NCI-H345 (cell line): ENCODE data around the gene KAT2A.
"Not testable (repeated sequence)": the region's sequence is repeated elsewhere in the genome, so short reads cannot be mapped to it uniquely, and the experiment has no call there.

ENCODE experiments used
- DNase-seq: peaks from one replicate; lab custom pipeline; 2025; lab: John Stamatoyannopoulos, UW

KAT2A gene

GRCh38 chr17:42120770-42121769 is at the start of gene KAT2A:
Gene KAT2A (minus strand): TSS chr17:42121367. CDS start chr17:42121304, 63 bp downstream.
- DNase-seq: peak; percentile 80

GRCh38 chr17:42169351-42169750 is 48.2 kb upstream of the KAT2A start:
- DNase-seq: no peak

- no peak for DNase-seq
Measured at GRCh38 chr17:42167807-42168206, 46.6 kb upstream of the KAT2A start.

- no peak for DNase-seq
Measured at GRCh38 chr17:42166196-42166763, 45.1 kb upstream of the KAT2A start.

- no peak for DNase-seq
Measured at GRCh38 chr17:42165751-42166150, 44.6 kb upstream of the KAT2A start.

GRCh38 chr17:42163696-42164407 is 42.7 kb upstream of the KAT2A start:
- DNase-seq: no peak

GRCh38 chr17:42163113-42163512 is 41.9 kb upstream of the KAT2A start:
- DNase-seq: no peak

GRCh38 chr17:42160531-42160910 is 39.4 kb upstream of the KAT2A start:
- no peak for DNase-seq

GRCh38 chr17:42159796-42160530 is 38.8 kb upstream of the KAT2A start:
- no peak for DNase-seq

- no peak for DNase-seq
Measured at GRCh38 chr17:42155614-42156045, 34.5 kb upstream of the KAT2A start.

- DNase-seq: no peak
Measured at GRCh38 chr17:42153919-42154742, 33.0 kb upstream of the KAT2A start.

- DNase-seq: no peak
Measured at GRCh38 chr17:42146911-42147607, 25.9 kb upstream of the KAT2A start.

- DNase-seq: not testable (repeated sequence)
Measured at GRCh38 chr17:42143138-42143537, 22.0 kb upstream of the KAT2A start.

GRCh38 chr17:42142371-42142896 is 21.3 kb upstream of the KAT2A start:
- no peak for DNase-seq

- no peak for DNase-seq
Measured at GRCh38 chr17:42141382-42141781, 20.2 kb upstream of the KAT2A start.

- not testable (repeated sequence) for DNase-seq
Measured at GRCh38 chr17:42140690-42141089, 19.5 kb upstream of the KAT2A start.

GRCh38 chr17:42138749-42139492 is 17.8 kb upstream of the KAT2A start:
- DNase-seq: no peak

- DNase-seq: no peak
Measured at GRCh38 chr17:42136654-42137051, 15.5 kb upstream of the KAT2A start.
